Duodenal mucosa (tissue), 2 donors: ENCODE measurements around the gene CDPF1.
A peak's percentile ranks its signal among the peaks of the same experiment; 100 is the strongest.

Source experiments
- H3K27ac ChIP-seq: one replicate; pipeline ENCODE4 v1.7.0; 2013; ENCODE audit warnings: low read depth, low read length
- H3K27me3 ChIP-seq, 2 donors: one replicate each; pipeline ENCODE4 v1.7.0; 2013; ENCODE audit warnings: low read length in 2 of 2, control low read depth in 1 of 2; ENCODE audit not compliant: insufficient read depth in 2 of 2, control insufficient read depth in 1 of 2
- H3K36me3 ChIP-seq, 2 donors: one replicate each; pipeline ENCODE4 v1.7.0; 2013; ENCODE audit warnings: low read length in 2 of 2, control low read depth in 1 of 2; ENCODE audit not compliant: insufficient read depth in 2 of 2, control insufficient read depth in 1 of 2
- H3K4me1 ChIP-seq, 2 donors: one replicate each; pipeline ENCODE4 v1.7.0; 2013; ENCODE audit warnings: low read length in 2 of 2, control low read depth in 1 of 2; ENCODE audit not compliant: insufficient read depth in 2 of 2, control insufficient read depth in 1 of 2
- H3K4me3 ChIP-seq, 2 donors: one replicate each; pipeline ENCODE4 v1.7.0; 2013; ENCODE audit warnings: low read length in 2 of 2, low read depth in 1 of 2
- H3K9ac ChIP-seq, 2 donors: one replicate each; pipeline ENCODE4 v1.7.0; 2013; ENCODE audit warnings: low read length in 2 of 2, low read depth in 1 of 2
- H3K9me3 ChIP-seq, 2 donors: one replicate each; pipeline ENCODE4 v1.7.0; 2013; ENCODE audit warnings: low read length in 2 of 2, control low read depth in 1 of 2; ENCODE audit not compliant: control insufficient read depth in 1 of 2

Gene CDPF1

GRCh38 chr22:46195487-46196165 is 54.5 kb downstream of the CDPF1 start:
- Histone ChIP-seq H3K9me3 (no peaks in the 10 kb centered on the region), H3K36me3 (peaks cover 14 to 15% of the 10 kb centered on the region in 2 donors), H3K4me1 (peaks cover 39 to 49% of the 10 kb centered on the region in 2 donors), H3K4me3 (peak overlapping the region; percentile 13 to 25), H3K9ac (peak overlapping the region; percentile 27 to 52), H3K27ac (peak overlapping the region; percentile 76), H3K27me3 (no peaks in the 10 kb centered on the region)
